ENCODE data around the gene SLC13A3.

SLC13A3 gene

GRCh38 chr20:46695892-46696291 is 44.6 kb upstream of the SLC13A3 start:
- Histone ChIP-seq H3K4me1 (ENCODE audit: insufficient read depth, low read length, severe bottlenecking) (peaks cover 8% of the 10 kb centered on the region), H3K27me3 (ENCODE audit: insufficient read depth, low read length) (peaks cover 7% of the 10 kb centered on the region; the same call in 1 of the 2 replicates), H3K9me3 (ENCODE audit: low read length) (no peaks in the 10 kb centered on the region), H3K9me2 (ENCODE audit: low read depth, low read length) (no peaks in the 10 kb centered on the region), H3K36me3 (ENCODE audit: insufficient read depth, low read length) (no peaks in the 10 kb centered on the region; the same call in 1 of the 2 replicates), H3K9ac (ENCODE audit: low read length) (no peak overlapping the region), H4K20me1 (ENCODE audit: insufficient read depth, low read length) (no peaks in the 10 kb centered on the region), H3F3A (ENCODE audit: insufficient read depth, low read length) (no peaks in the 10 kb centered on the region), H3K79me2 (ENCODE audit: insufficient read depth, low read length) (no peaks in the 10 kb centered on the region), H3K4me2 (ENCODE audit: low read length) (no peak overlapping the region), H3K4me3 (ENCODE audit: low read depth, low read length, poor library complexity, severe bottlenecking) (no peak overlapping the region), H2AFZ (ENCODE audit: low read length) (no peak overlapping the region), H3K27ac (ENCODE audit: low read depth, low read length, poor library complexity, severe bottlenecking) (no peak overlapping the region)
- no peak for TF ChIP-seq CTCF (IDR thresholded peaks at IDR 0.05; ENCODE audit: low read length)
- TF ChIP-seq EZH2 (IDR thresholded peaks at IDR 0.05; ENCODE audit: borderline replicate concordance, low read length): no peak

- no peaks in the 10 kb centered on the region; the same call in 1 of the 2 replicates for H3K36me3 ChIP-seq (ENCODE audit: insufficient read depth, low read length)
- no peak for TF ChIP-seq CTCF (IDR thresholded peaks at IDR 0.05; ENCODE audit: low read length)
- no peak for TF ChIP-seq EZH2 (IDR thresholded peaks at IDR 0.05; ENCODE audit: borderline replicate concordance, low read length)
- no peaks in the 10 kb centered on the region for H4K20me1 ChIP-seq (ENCODE audit: insufficient read depth, low read length)
- no peaks in the 10 kb centered on the region for H3K79me2 ChIP-seq (ENCODE audit: insufficient read depth, low read length)
- H3K27ac ChIP-seq (ENCODE audit: low read depth, low read length, poor library complexity, severe bottlenecking): no peak overlapping the region
- peaks cover 15% of the 10 kb centered on the region for H3K4me1 ChIP-seq (ENCODE audit: insufficient read depth, low read length, severe bottlenecking)
- H3K9me2 ChIP-seq (ENCODE audit: low read depth, low read length): no peaks in the 10 kb centered on the region
- peak overlapping the region; percentile 55 for H2AFZ ChIP-seq (ENCODE audit: low read length)
- H3F3A ChIP-seq (ENCODE audit: insufficient read depth, low read length): no peaks in the 10 kb centered on the region
- peak overlapping the region; percentile 10; the same call in 1 of the 2 replicates for H3K4me2 ChIP-seq (ENCODE audit: low read length)
- peaks cover 7% of the 10 kb centered on the region; the same call in 1 of the 2 replicates for H3K27me3 ChIP-seq (ENCODE audit: insufficient read depth, low read length)
- H3K9ac ChIP-seq (ENCODE audit: low read length): no peak overlapping the region; the same call in 1 of the 2 replicates
- H3K4me3 ChIP-seq (ENCODE audit: low read depth, low read length, poor library complexity, severe bottlenecking): no peak overlapping the region
- no peaks in the 10 kb centered on the region for H3K9me3 ChIP-seq (ENCODE audit: low read length)
Observed at GRCh38 chr20:46694484-46694883, 43.2 kb upstream of the SLC13A3 start.

GRCh38 chr20:46691196-46691595 is 39.9 kb upstream of the SLC13A3 start:
- peaks cover 33% of the 10 kb centered on the region for H3K4me1 ChIP-seq (ENCODE audit: insufficient read depth, low read length, severe bottlenecking)
- no peak overlapping the region for H2AFZ ChIP-seq (ENCODE audit: low read length)
- H3K9me3 ChIP-seq (ENCODE audit: low read length): no peaks in the 10 kb centered on the region
- no peak for TF ChIP-seq EZH2 (IDR thresholded peaks at IDR 0.05; ENCODE audit: borderline replicate concordance, low read length)
- TF ChIP-seq CTCF (IDR thresholded peaks at IDR 0.05; ENCODE audit: low read length): no peak
- no peaks in the 10 kb centered on the region for H3K9me2 ChIP-seq (ENCODE audit: low read depth, low read length)
- H3F3A ChIP-seq (ENCODE audit: insufficient read depth, low read length): no peaks in the 10 kb centered on the region
- H3K79me2 ChIP-seq (ENCODE audit: insufficient read depth, low read length): peaks cover 27% of the 10 kb centered on the region
- no peak overlapping the region for H3K9ac ChIP-seq (ENCODE audit: low read length)
- H3K4me3 ChIP-seq (ENCODE audit: low read depth, low read length, poor library complexity, severe bottlenecking): no peak overlapping the region
- H3K27ac ChIP-seq (ENCODE audit: low read depth, low read length, poor library complexity, severe bottlenecking): no peak overlapping the region
- no peaks in the 10 kb centered on the region for H3K27me3 ChIP-seq (ENCODE audit: insufficient read depth, low read length)
- H3K4me2 ChIP-seq (ENCODE audit: low read length): no peak overlapping the region
- H4K20me1 ChIP-seq (ENCODE audit: insufficient read depth, low read length): no peaks in the 10 kb centered on the region
- peaks cover 13% of the 10 kb centered on the region for H3K36me3 ChIP-seq (ENCODE audit: insufficient read depth, low read length)

Data from OCI-LY1 (cell line).